Heart left ventricle (tissue), 13 donors: ENCODE measurements around the gene NUDT8.

Source experiments
- POLR2A ChIP-seq, 2 donors: fragments of 450-650 bp; IDR thresholded peaks; one replicate each; pipeline ENCODE4 v1.6.1; 2017; ENCODE audit warnings: antibody characterized with exemption in 2 of 2, mild to moderate bottlenecking in 2 of 2, moderate library complexity in 2 of 2
- TF ChIP-seq, protein P1 (sequence below), 12 donors: fragments of 200-600 bp; sonication (generic) in 4 of 12; IDR thresholded peaks; one replicate each; pipeline versions ENCODE4 v1.5.0 to v1.8.0; 2018 to 2022; ENCODE audit warnings: antibody characterized with exemption in 12 of 12, mild to moderate bottlenecking in 5 of 12
- donor health status: ischemic (EF 13 %, LVEDD 7.1; RV severe dilation, severe dysfunction).
- donor health status: DM: no; HTN: yes; CAD: no.
- donor health status: DM: no; HTN: no; CAD: no.
- donor health status: ischemic (EF 25% LVEDD 6.9; RV normal size, moderate dysfunction).
- donor health status: ischemic (EF 25% LVEDD 5.7; RV mildly dilated, moderate dysfunction).
- donor health status: ischemic (EF 35%, LVEDD 5.7; RV mildly dilated, moderate dysfunction).
- donor health status: nonischemic (EF 11% LVEDD 7.7; RV severe dilation, severe dysfunction).
- donor health status: DM: yes; HTN: yes; CAD: no.
- donor health status: PGD.
- donor health status: ischemic (EF 29% LVEDD 5.4; RV normal size, mild dysfunction).
- donor health status: nonischemic (EF 23%, LVEDD 6.1; RV moderate dilation, normal function).

DNA sequence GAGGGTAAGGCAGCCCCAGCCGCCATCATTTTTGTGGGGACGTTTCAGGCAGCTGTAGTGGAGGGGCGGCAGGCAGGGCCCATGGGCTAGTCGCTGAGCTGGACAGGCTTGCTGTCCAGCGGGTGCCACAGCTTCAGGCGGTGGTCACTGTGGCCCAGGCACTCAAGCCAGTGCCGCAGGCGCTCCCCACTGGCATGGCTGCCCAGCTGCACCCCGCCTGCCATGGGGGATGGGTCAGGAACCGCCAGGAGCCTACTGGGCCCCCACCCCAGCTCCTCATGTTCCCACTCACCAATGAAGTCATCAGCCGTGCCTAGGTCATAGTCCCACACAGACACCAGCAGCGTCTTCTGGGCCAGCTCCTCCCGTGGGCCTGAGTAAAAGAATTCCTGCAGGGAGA lies 17.0 kb downstream of the NUDT8 start:
- TF ChIP-seq POLR2A (IDR thresholded peaks at IDR 0.05) = no peak
- TF ChIP-seq, protein P1, sequence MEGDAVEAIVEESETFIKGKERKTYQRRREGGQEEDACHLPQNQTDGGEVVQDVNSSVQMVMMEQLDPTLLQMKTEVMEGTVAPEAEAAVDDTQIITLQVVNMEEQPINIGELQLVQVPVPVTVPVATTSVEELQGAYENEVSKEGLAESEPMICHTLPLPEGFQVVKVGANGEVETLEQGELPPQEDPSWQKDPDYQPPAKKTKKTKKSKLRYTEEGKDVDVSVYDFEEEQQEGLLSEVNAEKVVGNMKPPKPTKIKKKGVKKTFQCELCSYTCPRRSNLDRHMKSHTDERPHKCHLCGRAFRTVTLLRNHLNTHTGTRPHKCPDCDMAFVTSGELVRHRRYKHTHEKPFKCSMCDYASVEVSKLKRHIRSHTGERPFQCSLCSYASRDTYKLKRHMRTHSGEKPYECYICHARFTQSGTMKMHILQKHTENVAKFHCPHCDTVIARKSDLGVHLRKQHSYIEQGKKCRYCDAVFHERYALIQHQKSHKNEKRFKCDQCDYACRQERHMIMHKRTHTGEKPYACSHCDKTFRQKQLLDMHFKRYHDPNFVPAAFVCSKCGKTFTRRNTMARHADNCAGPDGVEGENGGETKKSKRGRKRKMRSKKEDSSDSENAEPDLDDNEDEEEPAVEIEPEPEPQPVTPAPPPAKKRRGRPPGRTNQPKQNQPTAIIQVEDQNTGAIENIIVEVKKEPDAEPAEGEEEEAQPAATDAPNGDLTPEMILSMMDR (IDR thresholded peaks at IDR 0.05) = no peak
